Measurements from ENCODE around the gene SLC13A3.

The SLC13A3 gene

DNA sequence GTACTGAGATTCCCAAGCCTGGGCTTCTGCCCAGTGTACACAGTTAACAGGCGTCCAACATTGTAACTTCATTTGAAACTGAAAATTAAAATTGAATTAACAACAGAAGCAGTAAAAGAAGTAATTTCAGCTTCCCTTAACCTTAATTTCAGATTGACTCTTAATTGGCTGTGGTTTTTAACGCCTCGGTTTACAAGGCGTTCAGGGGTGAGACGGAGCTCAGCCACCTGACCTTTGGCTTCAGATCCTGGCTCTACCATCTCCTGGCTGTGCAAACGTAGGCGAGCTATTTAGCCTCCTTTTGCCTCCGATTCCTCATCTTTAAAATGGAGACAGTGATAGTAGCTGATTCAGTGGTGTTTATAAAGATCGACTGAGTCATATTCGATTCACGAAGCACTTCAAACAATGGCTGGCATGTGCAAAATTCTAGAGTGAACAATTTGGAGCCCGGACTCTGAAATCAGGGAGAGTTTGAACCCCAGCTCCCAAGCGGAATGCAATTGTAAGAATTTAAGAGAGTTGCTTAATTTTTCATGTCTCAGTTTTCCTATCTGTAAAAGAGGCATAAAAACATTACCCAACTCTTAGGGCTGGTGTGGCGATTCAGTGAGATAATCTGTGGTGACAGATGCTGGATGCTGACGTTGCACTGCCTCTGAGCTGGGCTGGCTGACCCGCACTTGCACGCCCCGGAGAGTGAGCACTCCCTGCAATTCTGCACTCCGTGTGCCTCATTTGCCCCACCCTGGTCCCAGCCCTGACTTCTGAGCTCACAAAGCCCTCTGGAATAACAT is 77.3 kb downstream of the SLC13A3 start:
- peak in 1 of 2 donors; percentile 28 for DNase-seq

DNA sequence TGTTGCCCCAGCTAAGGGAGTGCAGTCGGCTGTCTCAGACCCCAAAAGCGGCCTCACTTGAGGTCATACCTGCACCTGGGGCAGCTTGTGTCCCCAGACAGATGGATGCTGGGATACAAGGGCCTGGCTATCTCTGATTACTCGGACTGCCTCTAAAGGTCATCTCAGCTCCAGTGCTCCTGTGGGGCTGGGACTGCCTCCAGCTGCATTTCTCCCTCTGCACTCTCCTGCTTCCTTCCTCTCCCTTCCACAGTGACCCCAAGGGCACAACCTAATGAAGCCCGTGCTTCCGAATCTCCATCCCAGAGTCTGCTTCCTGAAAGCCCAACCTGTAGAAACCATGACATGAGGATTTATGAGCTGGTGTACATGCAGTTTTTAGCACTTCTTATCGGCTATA is 78.0 kb downstream of the SLC13A3 start:
- no peak for DNase-seq

DNA sequence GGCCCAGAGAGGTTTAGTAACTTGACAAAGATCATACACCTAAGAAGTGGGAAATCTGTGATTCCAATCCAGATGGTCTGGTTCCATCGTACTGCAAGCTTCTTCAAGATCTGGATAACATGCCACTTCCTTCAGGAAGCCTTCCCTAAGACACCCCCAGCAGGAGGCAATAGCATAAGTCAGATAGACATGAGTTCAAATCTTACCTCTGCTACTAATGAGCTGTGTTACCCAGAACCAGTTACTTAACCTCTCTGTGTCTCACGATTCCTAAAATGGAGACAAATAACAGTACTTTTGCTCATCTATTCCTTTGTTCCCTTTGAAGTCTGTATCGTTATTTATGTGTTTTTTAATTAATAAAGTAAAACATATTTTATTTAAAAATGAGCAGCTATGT is 78.5 kb downstream of the SLC13A3 start:
- no peak for DNase-seq

GRCh38 chr20:46572153-46572552 is 79.1 kb downstream of the SLC13A3 start:
- peak; percentile 94 to 97 for DNase-seq

DNA sequence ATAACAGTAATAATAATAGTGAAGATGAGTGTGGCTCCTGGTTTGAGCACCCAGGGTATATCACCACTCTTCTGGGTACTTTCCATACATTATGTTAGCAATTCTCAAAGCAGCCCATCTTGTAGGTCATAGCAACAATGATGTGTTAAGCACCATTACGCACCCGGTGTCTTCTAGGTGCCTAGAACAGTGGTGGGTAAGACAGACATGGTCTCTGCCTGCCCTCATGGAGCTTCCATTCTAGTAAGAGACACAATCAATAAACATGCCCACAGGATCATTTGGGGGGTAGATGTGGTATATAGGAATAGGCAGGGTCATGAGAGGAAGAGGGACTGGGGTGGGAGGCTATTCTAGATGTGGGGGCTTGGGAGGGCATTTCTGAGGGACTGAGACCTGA is 79.8 kb downstream of the SLC13A3 start:
- DNase-seq: no peak

GRCh38 chr20:46570956-46571355 is 80.3 kb downstream of the SLC13A3 start:
- DNase-seq: no peak

DNA sequence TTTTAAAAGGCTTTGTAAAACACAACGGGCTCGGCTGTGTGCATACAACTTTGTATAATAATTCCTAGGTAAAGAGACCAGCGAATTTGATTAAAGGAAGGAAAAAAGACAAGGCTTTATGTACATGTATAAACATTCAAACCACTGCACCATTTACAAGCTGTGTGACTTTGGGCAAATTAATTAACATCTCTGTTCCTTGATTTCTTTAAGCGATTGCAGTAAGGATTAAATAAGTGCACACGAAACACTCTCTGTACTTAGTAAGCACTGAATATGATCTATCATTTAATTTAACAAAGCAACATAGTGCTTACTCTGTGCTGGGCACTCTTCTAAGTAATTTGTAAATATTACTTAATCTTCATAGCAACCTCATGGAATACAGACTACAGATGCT is 81.3 kb downstream of the SLC13A3 start:
- DNase-seq: no peak

DNA sequence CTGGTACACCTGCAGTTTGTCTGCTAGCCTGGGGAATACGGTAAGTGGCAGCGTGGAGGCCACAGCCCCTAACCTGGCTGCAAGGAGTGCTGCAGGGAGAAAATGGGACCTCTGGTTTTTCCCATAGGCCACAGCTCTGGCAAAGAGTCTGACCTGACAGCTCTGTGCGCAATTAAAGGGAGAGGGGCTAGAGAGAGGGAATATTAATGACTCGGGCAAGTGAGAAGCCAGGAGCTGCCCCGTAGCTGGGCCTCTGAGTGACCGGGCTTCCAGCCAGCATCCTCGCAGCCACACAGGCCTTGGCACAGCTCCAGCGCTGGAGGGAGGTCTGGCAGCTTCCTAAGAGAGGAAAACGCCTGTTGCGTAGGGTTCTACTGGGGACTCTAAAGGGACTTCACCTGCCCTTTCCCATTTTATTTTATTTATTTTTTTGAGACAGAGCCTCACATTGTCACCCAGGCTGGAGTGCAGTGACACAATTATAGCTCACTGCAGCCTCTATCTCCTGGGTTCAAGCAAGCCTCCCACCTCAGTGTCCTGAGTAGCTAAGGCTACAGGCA is 82.6 kb downstream of the SLC13A3 start:
- DNase-seq: peak; percentile 92

DNA sequence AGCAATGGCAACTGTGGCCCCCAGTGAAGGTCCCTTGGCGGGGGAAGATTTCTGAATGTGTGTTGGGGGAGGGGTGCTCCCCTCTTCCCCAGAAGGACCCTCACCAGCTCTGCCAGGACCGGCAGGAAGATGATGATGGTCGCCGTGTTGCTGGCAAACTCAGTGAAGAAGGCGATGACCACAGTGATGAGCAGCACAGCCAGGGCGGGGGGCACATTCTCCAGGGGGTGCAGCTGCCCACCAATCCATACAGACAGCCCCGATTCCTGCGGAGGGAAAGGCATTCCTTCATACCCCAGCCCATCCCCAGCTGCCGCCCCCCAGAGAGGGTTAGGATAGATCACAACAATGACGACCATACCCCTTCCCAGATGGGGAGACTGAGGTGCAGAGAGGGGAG is 85.1 kb downstream of the SLC13A3 start:
- DNase-seq: no peak

DNA sequence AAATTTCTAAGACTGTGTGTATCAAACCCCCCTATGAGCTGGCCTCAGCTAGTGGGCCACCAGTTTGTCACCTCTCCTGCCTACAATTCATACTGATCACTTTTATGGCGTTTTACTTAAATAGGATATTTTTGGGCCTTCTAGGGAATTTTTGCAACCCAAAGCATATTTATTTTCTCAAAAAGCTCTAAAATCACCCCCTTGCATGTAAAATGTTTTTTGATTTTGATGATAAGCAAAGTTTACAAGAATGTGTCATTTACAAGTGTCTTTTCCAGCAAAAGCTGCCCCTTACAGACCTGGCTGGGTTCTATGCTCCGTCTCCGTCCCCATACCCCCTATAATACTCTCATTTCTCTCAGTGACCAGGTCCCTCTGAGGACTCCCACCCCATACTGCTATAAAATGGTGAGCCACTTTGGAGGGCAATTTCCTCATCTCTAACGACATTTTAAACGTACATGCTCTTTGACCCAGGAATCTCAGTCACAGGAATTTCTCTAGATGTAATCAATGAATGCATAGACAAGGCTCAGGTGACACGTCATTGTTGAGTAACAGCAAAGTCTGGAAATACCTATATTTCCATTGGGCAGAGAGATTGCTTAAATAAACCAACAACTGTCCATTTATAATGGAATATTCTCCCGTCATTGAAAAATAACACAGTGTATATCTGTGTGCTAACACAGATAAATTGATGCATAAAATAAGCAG is 86.9 kb downstream of the SLC13A3 start:
- no peak for DNase-seq

GRCh38 chr20:46563860-46564221 is 87.4 kb downstream of the SLC13A3 start:
- DNase-seq: no peak

DNA sequence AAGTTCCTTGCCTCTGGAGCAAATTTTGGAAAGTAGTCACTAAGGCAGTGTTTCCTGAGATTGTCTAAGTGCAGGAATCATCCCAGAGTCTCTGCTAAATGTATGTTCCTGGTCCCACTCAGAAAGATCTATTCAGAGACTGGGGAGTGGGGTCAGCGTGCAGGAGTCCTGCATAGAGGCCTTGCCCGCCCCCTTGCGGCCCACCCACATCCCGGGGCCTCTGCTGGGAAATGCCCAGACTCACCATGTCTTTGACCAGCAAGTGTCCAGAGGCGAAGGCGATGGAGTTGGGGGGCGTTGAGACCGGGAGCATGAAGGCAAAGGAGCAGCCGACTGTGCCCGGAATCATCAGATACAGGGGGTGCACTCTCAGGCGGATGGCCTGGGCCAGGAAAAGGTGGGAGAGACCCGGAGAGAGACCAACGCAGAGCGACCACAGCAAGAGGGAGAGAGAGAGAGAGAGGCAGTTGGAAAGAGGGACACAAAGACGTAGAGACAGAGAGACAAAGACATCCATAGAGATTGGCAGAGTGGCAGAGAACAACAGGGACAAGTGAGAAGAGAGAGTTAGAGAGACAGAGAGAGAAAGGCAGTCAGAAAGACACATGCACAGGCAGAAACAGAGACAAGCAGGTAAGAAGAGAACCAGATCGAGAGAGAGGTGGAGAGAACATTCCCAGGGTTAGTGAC is 87.9 kb downstream of the SLC13A3 start:
- peak; percentile 47 to 67 for DNase-seq

- peak; percentile 74 to 87 for DNase-seq
Observed at GRCh38 chr20:46562373-46563169, 88.7 kb downstream of the SLC13A3 start.

DNA sequence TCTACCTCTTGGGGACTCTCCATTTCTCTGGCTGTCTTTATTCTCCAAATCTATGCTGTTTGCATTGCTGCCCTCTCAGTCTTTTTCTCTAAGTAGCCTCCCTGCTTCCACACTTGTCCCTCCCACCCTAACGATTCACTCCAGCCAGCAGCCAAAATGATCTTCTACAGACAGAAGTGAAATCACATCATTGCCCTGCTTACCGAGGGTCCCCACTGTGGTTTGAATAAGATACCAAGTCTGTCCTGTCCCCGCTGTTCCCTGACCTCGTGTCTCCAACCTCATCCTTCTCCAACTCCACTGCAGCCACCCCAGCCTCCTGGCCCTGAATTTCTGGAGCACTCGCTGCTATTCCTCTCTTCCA is 89.3 kb downstream of the SLC13A3 start:
- DNase-seq: no peak

DNA sequence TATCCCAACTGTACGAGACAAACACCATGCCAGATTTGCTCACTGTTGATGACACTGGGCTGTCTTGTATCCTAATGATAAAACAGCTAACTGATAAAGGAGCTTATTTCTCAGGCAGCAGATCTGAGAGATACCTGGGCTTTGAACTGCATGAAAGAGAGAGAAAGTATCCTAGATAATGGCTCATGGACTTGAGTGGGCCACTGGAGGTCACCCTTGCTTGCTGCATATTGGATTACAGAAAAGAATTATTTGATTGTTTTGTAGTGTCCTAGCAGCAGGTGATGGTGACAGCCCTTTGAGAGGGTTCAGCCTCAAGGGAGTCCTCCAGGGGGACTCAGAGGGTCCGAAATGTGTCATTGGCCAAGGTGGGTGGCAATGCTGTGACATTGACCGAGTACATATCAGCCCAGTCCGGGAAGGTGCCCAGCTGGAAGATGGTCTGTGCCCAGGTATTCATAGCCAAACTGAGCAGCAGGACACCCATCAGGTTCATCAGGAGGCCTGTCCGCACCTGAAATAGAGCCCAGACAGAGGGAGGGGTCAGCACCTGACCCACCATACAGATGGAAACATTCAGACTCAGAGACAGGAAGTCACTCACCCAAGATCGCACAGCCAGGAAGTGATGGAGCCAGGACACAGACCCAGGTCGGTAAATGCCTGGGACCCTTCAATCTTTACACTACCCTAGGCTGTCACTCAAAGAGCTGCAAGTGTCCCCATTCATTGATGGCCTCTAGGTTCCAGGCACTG is 91.4 kb downstream of the SLC13A3 start:
- DNase-seq: peak; percentile 34 to 69

DNA sequence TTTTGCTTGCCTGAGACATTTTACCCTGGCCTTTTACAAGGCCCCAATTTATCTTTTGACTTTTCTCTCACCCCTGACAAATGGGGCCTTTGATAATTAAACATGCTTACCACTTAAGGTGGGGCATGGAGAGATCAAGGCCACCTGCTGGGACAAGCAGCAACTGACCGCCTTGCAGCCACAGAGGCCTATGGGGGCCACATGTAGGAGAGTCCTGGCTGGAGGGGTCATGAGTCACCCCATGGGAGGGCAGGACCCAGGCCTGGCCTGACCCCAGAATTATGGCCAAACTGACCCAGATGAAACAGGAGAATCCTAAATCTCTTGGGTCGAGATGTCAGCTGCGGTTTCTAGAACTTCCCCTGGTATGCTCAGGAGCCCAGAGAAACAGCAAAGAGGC is 92.3 kb downstream of the SLC13A3 start:
- no peak for DNase-seq

GRCh38 chr20:46558511-46558959 is 92.7 kb downstream of the SLC13A3 start:
- peak in 1 of 2 donors; percentile 15 for DNase-seq

GRCh38 chr20:46557231-46557956 is 93.9 kb downstream of the SLC13A3 start:
- DNase-seq: no peak

- no peak for DNase-seq
Observed at GRCh38 chr20:46555370-46555956, 95.8 kb downstream of the SLC13A3 start.

DNA sequence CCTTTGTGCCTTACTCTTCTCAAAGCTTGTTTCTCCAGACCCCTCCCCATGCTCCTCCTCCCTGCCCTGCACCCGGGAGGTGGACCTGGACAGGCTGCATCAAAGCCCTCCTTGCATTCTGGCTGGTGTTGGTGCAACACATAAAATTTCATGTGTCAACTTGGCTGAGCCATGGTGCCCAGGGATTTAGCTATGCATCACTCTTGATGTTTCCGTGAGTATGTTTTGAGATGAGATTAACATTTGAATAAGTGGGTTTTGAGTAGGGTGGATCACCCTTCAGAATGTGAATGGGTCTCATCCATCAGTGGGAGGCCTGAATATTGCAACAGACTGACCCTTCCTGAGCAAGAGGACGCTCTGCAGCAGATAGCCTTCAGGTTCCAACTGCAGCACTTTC is 96.4 kb downstream of the SLC13A3 start:
- no peak for DNase-seq

GRCh38 chr20:46553926-46554325 is 97.3 kb downstream of the SLC13A3 start:
- DNase-seq: no peak
